Liver (tissue), 9 donors: Measurements from ENCODE around the gene ZNF592. TPM values are rescaled to one million over a fixed set of nuclear protein-coding genes. Genes with fewer than 3 reads are reported as not detected.

Experiments used
- DNase-seq: peaks from one replicate; pipeline ENCODE4 v3.0.0-alpha.2; 2017; ENCODE audit warnings: low spot score
- H3K27ac ChIP-seq, 2 donors: one replicate each; pipeline ENCODE4 v1.7.0; 2013; ENCODE audit warnings: inconsistent platforms in 2 of 2, low read length in 2 of 2, control low read depth in 1 of 2, low read depth in 1 of 2, mild to moderate bottlenecking in 1 of 2
- H3K27me3 ChIP-seq, 4 donors: one replicate each; pipeline versions ENCODE4 v1.6.1 to v1.7.0; 2013; ENCODE audit warnings: low read length in 3 of 4, inconsistent platforms in 1 of 4, mild to moderate bottlenecking in 1 of 4, moderate library complexity in 1 of 4; ENCODE audit not compliant: control insufficient read depth in 4 of 4, insufficient read depth in 4 of 4
- H3K36me3 ChIP-seq, 4 donors: one replicate each; pipeline versions ENCODE4 v1.6.1 to v1.7.0; 2013; ENCODE audit warnings: low read length in 3 of 4, mild to moderate bottlenecking in 3 of 4, low read depth in 1 of 4, moderate library complexity in 1 of 4; ENCODE audit not compliant: control insufficient read depth in 4 of 4, insufficient read depth in 3 of 4
- H3K4me1 ChIP-seq, 4 donors: one replicate each; pipeline versions ENCODE4 v1.6.1 to v1.7.0; 2013; ENCODE audit warnings: low read length in 3 of 4, mild to moderate bottlenecking in 3 of 4, moderate library complexity in 1 of 4; ENCODE audit not compliant: control insufficient read depth in 4 of 4, insufficient read depth in 4 of 4
- H3K4me3 ChIP-seq, 3 donors: one replicate each; pipeline versions ENCODE4 v1.6.1 to v1.7.0; 2013; ENCODE audit warnings: low read length in 3 of 3, control low read depth in 1 of 3, low read depth in 1 of 3, mild to moderate bottlenecking in 1 of 3
- H3K9ac ChIP-seq, 2 donors: one replicate each; pipeline ENCODE4 v1.7.0; 2013; ENCODE audit warnings: low read length in 2 of 2, mild to moderate bottlenecking in 2 of 2, moderate library complexity in 2 of 2, control low read depth in 1 of 2, low read depth in 1 of 2
- H3K9me3 ChIP-seq, 4 donors: one replicate each; pipeline versions ENCODE4 v1.6.1 to v1.7.0; 2013; ENCODE audit warnings: low read length in 3 of 4; ENCODE audit not compliant: control insufficient read depth in 4 of 4
- EGR1 ChIP-seq, 2 donors: IDR thresholded peaks; 2 replicates each; pipeline ENCODE4 v1.6.1; 2016 to 2018; ENCODE audit warnings: antibody characterized with exemption in 2 of 2, low read depth in 2 of 2
- FOXA1 ChIP-seq: IDR thresholded peaks from 2 replicates; pipeline ENCODE4 v1.6.1; 2016; ENCODE audit warnings: antibody characterized with exemption
- FOXA2 ChIP-seq: IDR thresholded peaks from 2 replicates; pipeline ENCODE4 v1.6.1; 2016; ENCODE audit warnings: antibody characterized with exemption
- GABPA ChIP-seq, 2 donors: IDR thresholded peaks in 1 of 2; conservative IDR thresholded peaks in 1 of 2; 2 replicates each; pipeline ENCODE4 v1.6.1; 2016; ENCODE audit warnings: antibody characterized with exemption in 2 of 2, mild to moderate bottlenecking in 1 of 2, moderate library complexity in 1 of 2
- HNF4A ChIP-seq, 2 donors: conservative IDR thresholded peaks; 2 replicates each; pipeline ENCODE4 v1.6.1; 2016; ENCODE audit warnings: antibody characterized with exemption in 2 of 2, mild to moderate bottlenecking in 2 of 2
- HNF4G ChIP-seq: IDR thresholded peaks from 2 replicates; pipeline ENCODE4 v1.6.1; 2016; ENCODE audit warnings: antibody characterized with exemption
- JUND ChIP-seq, 2 donors: IDR thresholded peaks; 2 replicates each; pipeline ENCODE4 v1.6.1; 2016; ENCODE audit warnings: antibody characterized with exemption in 2 of 2
- NR2F2 ChIP-seq: IDR thresholded peaks from 2 replicates; pipeline ENCODE4 v1.6.1; 2016; ENCODE audit warnings: antibody characterized with exemption
- RAD21 ChIP-seq, 2 donors: IDR thresholded peaks; 2 replicates each; pipeline ENCODE4 v1.6.1; 2016; ENCODE audit warnings: antibody characterized with exemption in 2 of 2, mild to moderate bottlenecking in 2 of 2
- RXRA ChIP-seq, 2 donors: IDR thresholded peaks; 2 replicates each; pipeline ENCODE4 v1.6.1; 2017 to 2018; ENCODE audit warnings: antibody characterized with exemption in 2 of 2, mild to moderate bottlenecking in 1 of 2
- SP1 ChIP-seq: IDR thresholded peaks from 2 replicates; pipeline ENCODE4 v1.6.1; 2018; ENCODE audit warnings: antibody characterized with exemption, mild to moderate bottlenecking
- TAF1 ChIP-seq: conservative IDR thresholded peaks from 2 replicates; pipeline ENCODE4 v1.6.1; 2016; ENCODE audit warnings: antibody characterized with exemption, mild to moderate bottlenecking
- YY1 ChIP-seq: IDR thresholded peaks from 2 replicates; pipeline ENCODE4 v1.6.1; 2016; ENCODE audit warnings: antibody characterized with exemption, mild to moderate bottlenecking
- WGBS: extraction: QIAGEN DNeasy Blood & Tissue Kit; methylation state at CpG from one replicate; pipeline ENCODE4 v1.1.7; 2013; 5-methylcytosine and 5-hydroxymethylcytosine counted together
- polyA plus RNA-seq, 2 donors: library from polyadenylated mRNA; stranded (reverse) in 1 of 2; unstranded in 1 of 2; fragments of 200-250 nt in 1 of 2; fragments of >200 nt in 1 of 2; fragmentation: Nextera tagmentation in 1 of 2; extraction: Ambion mirVana in 1 of 2; gene quantifications; one replicate each; pipeline versions ENCODE4 v1.2.1 to v1.2.3, GENCODE V29; 2013 to 2015
- total RNA-seq, 2 donors: library from RNA; depleted of rRNA; stranded (reverse); fragments of >200 nt; gene quantifications; one replicate each; pipeline ENCODE4 v1.2.3, GENCODE V29; 2014
- TF ChIP-seq, protein P1 (sequence below): IDR thresholded peaks from 2 replicates; pipeline ENCODE4 v1.6.1; 2016; ENCODE audit warnings: antibody characterized with exemption
- TF ChIP-seq, protein P2 (sequence below): IDR thresholded peaks from 2 replicates; pipeline ENCODE4 v1.6.1; 2016; ENCODE audit warnings: antibody characterized with exemption, mild to moderate bottlenecking
- TF ChIP-seq, protein P3 (sequence below): fragments of 150-350 bp; IDR thresholded peaks from 2 replicates; pipeline ENCODE4 v1.5.1; 2017; ENCODE audit warnings: improper control_type of control experiment, low read depth, low read length; ENCODE audit not compliant: missing input control
- TF ChIP-seq, protein P4 (sequence below): IDR thresholded peaks from 2 replicates; pipeline ENCODE4 v1.6.1; 2016; ENCODE audit warnings: antibody characterized with exemption
- TF ChIP-seq, protein P5 (sequence below): IDR thresholded peaks from 2 replicates; pipeline ENCODE4 v1.6.1; 2016; ENCODE audit warnings: antibody characterized with exemption
- donor health status: healthy.
- donor health status: healthy.
- donor health status: healthy.
- donor health status: healthy.
- donor health status: healthy.

Gene ZNF592
- total and polyA plus RNA-seq, 4 donors: 4.4 to 10.6 (median 7.5) TPM

GRCh38 chr15:84832448-84833040, 84.2 kb downstream of the ZNF592 start:
- peak in 1 of 2 donors; percentile 21 for TF ChIP-seq JUND (IDR thresholded peaks at IDR 0.05)
- peak; percentile 59 for TF ChIP-seq FOXA2
- no peak for TF ChIP-seq GABPA (IDR thresholded peaks at IDR 0.05 in 1 of 2, conservative IDR thresholded peaks at IDR 0.05 in 1 of 2)
- TF ChIP-seq EGR1 (IDR thresholded peaks at IDR 0.05; ENCODE audit: low read depth in 2 of 2): no peak
- TF ChIP-seq, protein P1, sequence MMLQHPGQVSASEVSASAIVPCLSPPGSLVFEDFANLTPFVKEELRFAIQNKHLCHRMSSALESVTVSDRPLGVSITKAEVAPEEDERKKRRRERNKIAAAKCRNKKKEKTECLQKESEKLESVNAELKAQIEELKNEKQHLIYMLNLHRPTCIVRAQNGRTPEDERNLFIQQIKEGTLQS: no peak
- TF ChIP-seq, protein P2, sequence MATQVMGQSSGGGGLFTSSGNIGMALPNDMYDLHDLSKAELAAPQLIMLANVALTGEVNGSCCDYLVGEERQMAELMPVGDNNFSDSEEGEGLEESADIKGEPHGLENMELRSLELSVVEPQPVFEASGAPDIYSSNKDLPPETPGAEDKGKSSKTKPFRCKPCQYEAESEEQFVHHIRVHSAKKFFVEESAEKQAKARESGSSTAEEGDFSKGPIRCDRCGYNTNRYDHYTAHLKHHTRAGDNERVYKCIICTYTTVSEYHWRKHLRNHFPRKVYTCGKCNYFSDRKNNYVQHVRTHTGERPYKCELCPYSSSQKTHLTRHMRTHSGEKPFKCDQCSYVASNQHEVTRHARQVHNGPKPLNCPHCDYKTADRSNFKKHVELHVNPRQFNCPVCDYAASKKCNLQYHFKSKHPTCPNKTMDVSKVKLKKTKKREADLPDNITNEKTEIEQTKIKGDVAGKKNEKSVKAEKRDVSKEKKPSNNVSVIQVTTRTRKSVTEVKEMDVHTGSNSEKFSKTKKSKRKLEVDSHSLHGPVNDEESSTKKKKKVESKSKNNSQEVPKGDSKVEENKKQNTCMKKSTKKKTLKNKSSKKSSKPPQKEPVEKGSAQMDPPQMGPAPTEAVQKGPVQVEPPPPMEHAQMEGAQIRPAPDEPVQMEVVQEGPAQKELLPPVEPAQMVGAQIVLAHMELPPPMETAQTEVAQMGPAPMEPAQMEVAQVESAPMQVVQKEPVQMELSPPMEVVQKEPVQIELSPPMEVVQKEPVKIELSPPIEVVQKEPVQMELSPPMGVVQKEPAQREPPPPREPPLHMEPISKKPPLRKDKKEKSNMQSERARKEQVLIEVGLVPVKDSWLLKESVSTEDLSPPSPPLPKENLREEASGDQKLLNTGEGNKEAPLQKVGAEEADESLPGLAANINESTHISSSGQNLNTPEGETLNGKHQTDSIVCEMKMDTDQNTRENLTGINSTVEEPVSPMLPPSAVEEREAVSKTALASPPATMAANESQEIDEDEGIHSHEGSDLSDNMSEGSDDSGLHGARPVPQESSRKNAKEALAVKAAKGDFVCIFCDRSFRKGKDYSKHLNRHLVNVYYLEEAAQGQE: peak; percentile 25
- TF ChIP-seq, protein P3, sequence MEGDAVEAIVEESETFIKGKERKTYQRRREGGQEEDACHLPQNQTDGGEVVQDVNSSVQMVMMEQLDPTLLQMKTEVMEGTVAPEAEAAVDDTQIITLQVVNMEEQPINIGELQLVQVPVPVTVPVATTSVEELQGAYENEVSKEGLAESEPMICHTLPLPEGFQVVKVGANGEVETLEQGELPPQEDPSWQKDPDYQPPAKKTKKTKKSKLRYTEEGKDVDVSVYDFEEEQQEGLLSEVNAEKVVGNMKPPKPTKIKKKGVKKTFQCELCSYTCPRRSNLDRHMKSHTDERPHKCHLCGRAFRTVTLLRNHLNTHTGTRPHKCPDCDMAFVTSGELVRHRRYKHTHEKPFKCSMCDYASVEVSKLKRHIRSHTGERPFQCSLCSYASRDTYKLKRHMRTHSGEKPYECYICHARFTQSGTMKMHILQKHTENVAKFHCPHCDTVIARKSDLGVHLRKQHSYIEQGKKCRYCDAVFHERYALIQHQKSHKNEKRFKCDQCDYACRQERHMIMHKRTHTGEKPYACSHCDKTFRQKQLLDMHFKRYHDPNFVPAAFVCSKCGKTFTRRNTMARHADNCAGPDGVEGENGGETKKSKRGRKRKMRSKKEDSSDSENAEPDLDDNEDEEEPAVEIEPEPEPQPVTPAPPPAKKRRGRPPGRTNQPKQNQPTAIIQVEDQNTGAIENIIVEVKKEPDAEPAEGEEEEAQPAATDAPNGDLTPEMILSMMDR: no peak
- TF ChIP-seq, protein P4, sequence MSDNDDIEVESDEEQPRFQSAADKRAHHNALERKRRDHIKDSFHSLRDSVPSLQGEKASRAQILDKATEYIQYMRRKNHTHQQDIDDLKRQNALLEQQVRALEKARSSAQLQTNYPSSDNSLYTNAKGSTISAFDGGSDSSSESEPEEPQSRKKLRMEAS: no peak
- TF ChIP-seq RAD21 (IDR thresholded peaks at IDR 0.05): peak in 1 of 2 donors; percentile 19
- TF ChIP-seq YY1: peak; percentile 28
- TF ChIP-seq HNF4G: no peak
- no peak for TF ChIP-seq TAF1
- TF ChIP-seq, protein P5, sequence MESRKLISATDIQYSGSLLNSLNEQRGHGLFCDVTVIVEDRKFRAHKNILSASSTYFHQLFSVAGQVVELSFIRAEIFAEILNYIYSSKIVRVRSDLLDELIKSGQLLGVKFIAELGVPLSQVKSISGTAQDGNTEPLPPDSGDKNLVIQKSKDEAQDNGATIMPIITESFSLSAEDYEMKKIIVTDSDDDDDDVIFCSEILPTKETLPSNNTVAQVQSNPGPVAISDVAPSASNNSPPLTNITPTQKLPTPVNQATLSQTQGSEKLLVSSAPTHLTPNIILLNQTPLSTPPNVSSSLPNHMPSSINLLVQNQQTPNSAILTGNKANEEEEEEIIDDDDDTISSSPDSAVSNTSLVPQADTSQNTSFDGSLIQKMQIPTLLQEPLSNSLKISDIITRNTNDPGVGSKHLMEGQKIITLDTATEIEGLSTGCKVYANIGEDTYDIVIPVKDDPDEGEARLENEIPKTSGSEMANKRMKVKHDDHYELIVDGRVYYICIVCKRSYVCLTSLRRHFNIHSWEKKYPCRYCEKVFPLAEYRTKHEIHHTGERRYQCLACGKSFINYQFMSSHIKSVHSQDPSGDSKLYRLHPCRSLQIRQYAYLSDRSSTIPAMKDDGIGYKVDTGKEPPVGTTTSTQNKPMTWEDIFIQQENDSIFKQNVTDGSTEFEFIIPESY: peak; percentile 19
- peak; percentile 30 to 57 for TF ChIP-seq HNF4A (conservative IDR thresholded peaks at IDR 0.05)
- TF ChIP-seq FOXA1: peak; percentile 33
- TF ChIP-seq SP1: peak; percentile 42
- no peak for TF ChIP-seq NR2F2
- peak; percentile 63 to 85 for TF ChIP-seq RXRA (IDR thresholded peaks at IDR 0.05)
- DNase-seq: no peak
- no peaks in the 10 kb centered on the region for H3K36me3 ChIP-seq
- H3K9me3 ChIP-seq: no peaks in the 10 kb centered on the region
- H3K27me3 ChIP-seq: no peaks in the 10 kb centered on the region
- H3K4me1 ChIP-seq: peaks cover 0 to 9% (median 2%) of the 10 kb centered on the region in 4 donors
- H3K9ac ChIP-seq: no peak overlapping the region
- 62% methylated on average over 2 of the region's 2 CpGs for WGBS
- peak overlapping the region in 1 of 2 donors; percentile 38 for H3K27ac ChIP-seq
- H3K4me3 ChIP-seq: no peak overlapping the region
